Stimulated activated CD8-positive, alpha-beta memory T cell treated with anti-CD3 and anti-CD28 coated beads, Interleukin-4, amount 100 ng/mL, for 24 hours (primary cell): Measurements from ENCODE around the gene EME1.
"Not testable (repeated sequence)": the region's sequence is repeated elsewhere in the genome, so short reads cannot be mapped to it uniquely, and the experiment has no call there.

Source experiments
- DNase-seq: peaks from one replicate; pipeline ENCODE4 v3.0.0-alpha.2; 2020; ENCODE audit warnings: low read depth

The EME1 gene

GRCh38 chr17:50394711-50395110 lies 21.7 kb downstream of the EME1 start:
- DNase-seq, result no peak

DNA sequence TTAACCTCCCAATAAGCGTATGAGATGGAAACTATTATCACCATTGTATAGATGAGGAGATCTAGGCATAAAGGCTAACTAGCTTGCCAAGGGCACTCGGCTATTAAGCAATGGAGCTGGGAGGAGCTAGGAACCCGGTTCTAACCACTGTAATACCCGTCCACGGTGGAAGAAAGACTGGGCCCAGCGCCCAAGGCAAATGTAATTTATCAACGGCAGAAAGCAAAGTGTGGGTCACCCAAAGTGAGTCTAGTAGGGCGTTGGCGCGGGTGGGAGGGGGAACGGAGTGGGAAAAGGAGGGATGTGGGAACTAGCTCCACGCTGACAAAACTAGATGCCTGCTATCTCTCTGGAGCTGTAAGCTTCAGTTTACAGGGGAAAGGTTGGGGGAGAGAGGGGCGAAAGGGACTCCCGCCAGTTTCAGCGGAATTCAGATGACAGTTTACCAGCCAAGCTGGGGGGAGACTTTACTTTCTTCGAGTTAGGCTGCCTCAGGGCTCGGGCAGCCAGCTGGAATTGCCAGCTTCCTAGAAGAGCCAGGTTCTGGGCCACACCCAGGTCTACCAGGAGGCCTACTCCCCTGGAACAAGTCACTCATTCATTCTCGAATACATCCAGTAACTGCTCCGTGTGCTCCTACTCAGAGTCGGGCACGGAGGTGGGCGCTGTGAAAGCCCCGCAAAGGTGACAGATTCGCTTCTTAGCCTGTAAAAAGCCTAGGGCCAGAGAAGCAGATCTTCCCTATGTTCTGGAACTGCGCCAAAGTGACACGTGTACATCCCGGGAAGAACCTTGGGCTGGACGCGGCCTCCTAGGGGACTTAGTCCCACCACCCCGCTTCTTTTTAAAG lies 23.5 kb downstream of the EME1 start:
- peak; percentile 3 for DNase-seq

- peak; percentile 87 for DNase-seq
Measured at GRCh38 chr17:50397111-50397918, 24.3 kb downstream of the EME1 start, which contains the start of gene LRRC59. Gene LRRC59, minus strand, starts transcription at chr17:50397523. Its CDS starts 206 bp downstream, at chr17:50397317.

DNA sequence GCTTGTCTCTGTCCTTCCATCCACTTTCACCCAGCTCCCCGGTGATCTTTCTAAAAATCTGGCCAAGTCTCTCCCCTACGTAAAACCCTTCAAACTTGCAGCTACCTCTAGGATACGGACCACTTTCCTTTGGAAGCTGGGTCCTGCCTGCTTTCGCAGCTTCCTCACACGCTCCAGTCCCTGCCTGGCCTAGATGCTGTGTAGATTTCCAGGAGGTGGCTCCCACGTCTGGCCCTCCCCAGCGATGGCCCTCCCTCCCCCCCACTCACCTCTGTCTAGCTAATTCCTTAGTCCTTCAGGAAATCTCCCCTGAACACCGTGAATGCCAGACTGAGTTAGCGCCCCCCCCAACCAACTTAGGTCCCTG lies 24.9 kb downstream of the EME1 start:
- DNase-seq, result no peak

GRCh38 chr17:50398672-50399071 lies 25.6 kb downstream of the EME1 start:
- DNase-seq, result not testable (repeated sequence)

DNA sequence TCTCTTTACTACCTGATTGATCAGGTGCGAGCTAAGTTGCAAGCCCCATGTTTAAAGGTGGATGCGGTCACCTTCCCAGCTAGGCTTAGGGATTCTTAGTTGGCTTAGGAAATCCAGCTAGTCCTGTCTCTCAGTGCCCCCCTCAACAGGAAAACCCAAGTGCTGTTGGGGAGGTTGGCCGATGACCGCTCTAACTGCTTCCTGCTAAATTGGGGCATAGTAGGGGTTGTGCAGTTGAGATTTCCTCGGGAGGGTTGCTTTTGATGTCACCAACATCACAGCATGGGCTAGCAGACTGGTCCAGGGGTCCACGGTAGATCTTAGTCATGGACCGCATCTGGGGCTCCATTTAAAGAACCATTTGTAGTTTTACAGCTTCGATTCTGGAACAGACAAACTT lies 26.6 kb downstream of the EME1 start:
- not testable (repeated sequence) for DNase-seq

DNA sequence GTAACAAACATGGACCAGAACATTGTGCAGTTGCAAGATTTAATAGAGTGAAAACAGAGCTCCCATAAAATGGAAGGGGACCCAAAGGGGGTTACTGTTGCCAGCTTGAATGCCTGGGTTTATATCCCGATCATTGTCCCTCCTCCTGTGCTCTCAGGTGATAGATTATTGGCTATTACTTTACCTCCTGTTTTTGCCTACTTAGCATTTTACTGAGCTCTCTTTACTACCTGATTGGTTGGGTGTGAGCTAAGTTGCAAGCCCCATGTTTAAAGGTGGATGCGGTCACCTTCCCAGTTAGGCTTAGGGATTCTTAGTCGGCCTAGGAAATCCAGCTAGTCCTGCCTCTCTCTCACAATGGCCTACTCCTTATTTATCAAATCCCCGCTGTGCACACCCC lies 32.3 kb downstream of the EME1 start:
- not testable (repeated sequence) for DNase-seq

DNA sequence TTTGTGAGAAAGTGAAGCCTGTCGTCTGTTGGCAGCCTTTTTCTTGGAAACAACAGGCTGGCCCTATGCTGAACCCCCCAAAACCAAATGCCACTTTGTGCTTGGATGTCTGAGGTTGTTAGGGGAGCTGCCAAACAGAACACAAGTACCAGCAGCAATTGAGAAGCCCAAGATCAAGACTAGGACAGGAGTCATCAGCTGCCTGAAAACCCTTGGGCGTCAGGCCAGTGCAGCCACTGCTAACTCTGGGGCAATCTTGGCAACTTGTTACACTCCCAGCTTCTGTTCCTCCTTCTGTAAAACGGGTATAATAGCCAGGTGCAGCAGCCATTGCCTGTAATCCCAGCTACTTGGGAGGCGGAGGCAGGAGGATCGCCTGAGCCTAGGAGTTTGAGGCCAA lies 33.5 kb downstream of the EME1 start:
- DNase-seq, result no peak

DNA sequence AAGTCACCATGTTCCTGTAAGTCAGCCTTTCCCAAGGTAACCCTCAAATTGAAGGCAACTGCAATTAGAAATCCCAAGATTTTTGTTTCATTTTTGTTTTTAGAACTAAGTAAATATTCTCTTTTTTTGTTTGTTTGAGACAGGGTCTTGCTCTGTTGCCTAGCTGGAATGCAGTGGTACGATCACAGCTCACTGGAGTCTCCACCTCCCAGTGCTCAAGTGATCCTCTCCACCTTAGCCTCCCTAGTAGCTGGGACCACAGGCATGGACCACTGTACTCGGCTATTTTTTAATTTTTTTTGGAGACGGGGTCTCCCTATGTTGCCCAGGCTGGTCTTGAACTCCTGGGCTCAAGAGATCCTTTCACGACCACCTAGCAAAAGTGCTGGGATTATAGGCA lies 34.9 kb downstream of the EME1 start:
- DNase-seq, result no peak

DNA sequence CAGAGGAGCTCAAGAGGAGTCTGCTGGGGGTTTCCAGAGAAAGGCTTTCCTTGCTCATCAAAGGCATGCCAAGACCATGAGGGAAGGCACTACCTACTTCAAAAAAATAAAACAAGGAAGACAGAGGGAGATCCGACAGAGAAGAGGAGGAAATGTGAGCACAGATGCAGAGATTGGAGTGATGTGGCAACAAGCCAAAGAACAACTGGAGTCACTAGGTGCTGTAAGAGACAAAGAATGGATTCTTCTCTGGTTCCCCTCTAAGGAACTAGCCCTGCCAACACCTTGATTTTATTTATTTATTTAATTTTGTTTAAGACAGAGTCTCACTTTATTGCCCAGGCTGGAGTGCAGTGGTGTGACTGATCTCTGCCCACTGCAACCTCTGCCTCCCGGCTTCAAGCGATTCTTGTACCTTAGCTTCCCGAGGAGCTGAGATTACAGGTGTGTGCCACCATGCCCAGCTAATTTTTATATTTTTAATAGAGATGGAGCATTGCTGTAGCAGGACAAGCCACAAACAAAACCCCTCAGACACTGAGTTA lies 39.2 kb downstream of the EME1 start:
- DNase-seq, result no peak

GRCh38 chr17:50414808-50415207 lies 41.8 kb downstream of the EME1 start:
- no peak for DNase-seq

DNA sequence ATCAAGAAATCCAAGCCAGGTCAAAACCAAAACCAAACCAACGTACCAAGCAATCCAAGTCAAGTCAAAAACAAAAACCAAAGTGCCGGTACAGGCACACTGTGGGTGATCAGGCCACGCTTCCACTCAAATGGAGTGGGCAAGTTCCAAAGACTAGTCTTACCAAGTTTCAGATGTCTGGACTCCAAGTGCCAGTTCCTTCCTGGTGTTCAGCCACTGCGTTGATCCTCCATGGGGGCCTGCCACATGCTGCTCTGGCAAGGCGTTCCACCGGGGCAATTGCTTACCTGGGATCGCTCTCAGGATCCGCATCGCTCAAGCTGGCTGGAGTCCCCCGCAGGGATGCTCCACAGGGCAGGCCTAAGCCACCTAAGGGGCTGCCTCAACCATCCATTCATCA lies 46.5 kb downstream of the EME1 start:
- DNase-seq, result not testable (repeated sequence)

DNA sequence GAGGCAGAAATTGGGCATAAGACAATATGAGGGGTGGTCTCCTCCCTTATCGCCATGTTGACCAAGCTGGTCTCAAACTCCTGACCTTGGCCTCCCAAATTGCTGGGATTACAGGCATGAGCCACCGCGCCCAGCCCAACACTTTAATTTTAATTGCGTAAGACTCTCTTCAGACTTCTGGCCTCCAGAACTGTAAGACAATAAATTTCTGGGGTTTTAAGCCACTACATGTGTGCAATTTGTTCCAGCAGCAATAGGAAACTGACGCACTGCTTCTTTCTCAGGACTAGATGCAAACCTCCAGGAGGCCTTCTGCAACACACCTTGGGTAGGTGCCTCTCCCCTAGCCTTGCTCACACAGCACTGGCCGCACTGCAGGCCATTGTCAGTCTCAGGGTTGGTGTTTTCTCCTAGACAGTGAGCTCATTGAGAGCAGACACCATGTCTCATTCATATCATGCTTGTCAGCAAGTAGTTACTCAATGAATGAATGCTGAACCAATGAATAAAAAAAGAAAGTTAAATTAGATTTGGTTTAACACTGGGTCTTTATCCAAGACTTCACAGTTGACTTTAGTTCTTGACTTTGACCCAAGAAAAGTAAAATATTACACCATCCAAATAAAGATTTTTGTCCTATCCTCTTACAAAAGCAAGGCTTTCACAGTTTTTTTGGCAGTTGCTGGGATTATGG lies 47.5 kb downstream of the EME1 start:
- no peak for DNase-seq

DNA sequence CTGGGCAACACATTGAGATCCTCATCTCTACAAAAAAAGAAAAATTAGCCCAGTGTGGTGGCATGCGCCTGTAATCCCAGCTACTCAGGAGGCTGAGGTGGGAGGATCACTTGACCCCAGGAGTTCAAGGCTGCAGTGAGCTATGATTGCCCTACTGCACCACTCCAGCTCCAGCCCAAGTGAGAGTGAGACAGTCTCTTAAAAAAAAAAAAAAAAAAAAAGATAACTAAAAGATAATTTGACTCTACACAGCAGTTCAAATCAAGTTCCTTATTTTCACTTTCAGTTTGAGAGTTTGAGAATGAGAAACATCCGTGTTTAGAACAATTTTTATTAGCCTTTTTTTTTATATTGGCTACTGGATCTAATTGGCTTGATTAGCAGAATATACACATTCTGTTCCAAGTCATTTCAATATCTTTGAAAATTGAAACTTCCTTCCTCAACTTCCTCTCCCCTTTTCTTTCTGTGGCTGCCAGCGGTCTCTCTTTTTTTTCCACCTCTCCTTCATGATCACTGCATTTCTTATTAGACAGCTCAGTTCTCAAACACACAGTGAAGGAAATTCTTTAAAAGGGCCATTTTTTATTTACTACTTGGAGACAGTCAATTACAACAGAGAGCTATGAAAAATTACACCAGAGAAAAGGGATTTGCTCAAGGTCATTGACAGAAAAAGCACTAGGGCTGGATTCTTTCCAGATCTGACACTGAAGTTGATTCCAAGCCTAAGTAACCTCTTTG lies 48.5 kb downstream of the EME1 start:
- no peak for DNase-seq

DNA sequence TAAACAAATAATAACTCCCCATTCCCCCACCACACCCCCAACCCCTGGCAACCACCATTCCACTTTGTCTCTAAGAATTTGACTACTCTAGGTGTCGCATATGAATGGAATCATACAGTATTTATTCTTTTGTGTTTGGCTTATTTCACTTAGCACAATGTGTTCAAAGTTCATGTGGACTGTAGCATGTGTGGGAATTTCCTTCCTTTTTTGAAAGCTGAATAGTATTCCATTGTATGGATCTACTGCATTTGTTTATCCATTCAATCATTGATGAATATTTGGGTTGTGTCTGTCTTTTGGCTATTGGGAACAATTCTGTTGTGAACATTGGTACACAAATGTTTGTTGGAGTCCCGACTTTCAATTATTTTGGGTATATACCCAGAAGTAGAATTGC lies 49.7 kb downstream of the EME1 start:
- DNase-seq, result no peak

- no peak for DNase-seq
Measured at GRCh38 chr17:50423553-50424159, 50.6 kb downstream of the EME1 start.

GRCh38 chr17:50424246-50424995 lies 51.4 kb downstream of the EME1 start:
- no peak for DNase-seq

- no peak for DNase-seq
Measured at GRCh38 chr17:50424996-50425681, 52.1 kb downstream of the EME1 start.

DNA sequence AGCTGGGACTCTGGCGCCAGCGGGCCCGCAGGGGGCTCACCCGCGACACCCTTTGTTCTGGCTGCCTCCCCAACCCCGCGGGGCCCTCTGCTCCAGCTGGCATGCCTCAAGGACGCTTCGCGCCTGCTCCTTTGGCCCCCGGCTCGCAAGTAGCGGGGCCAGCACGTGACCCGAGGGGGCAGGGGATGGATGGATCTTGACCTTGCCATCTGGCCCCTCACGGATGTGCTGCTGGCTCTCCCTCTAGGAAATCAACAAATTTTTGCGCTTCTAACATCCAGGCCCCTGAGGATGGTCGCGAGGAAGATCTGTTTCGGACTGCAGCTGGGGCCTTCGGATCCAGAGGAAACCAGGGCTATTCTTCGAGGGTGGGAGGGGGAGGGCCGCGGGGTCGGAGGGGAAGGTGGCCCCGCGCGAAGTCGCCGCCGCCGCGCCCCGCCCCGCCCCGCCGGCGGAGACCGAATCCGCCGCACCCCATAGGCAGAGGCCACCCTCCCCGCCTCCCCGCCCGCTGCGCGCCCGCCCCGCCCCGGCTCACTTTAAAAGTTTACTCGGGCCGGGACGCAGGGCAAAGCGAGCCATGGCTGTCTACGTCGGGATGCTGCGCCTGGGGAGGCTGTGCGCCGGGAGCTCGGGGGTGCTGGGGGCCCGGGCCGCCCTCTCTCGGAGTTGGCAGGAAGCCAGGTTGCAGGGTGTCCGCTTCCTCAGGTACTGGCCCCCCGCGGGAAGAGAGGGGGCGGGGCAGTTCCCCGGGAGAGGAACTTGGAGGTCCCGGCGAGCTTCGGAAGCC lies 52.8 kb downstream of the EME1 start, which contains the start of gene ACSF2:
Gene ACSF2 (plus strand): TSS at position 537 of the 790 bp plus-strand sequence. CDS start 44 bp downstream, at position 581.
- DNase-seq, result peak; percentile 62
